GM12801 (cell line): ENCODE measurements around the gene AK5.

ENCODE experiments used
- CTCF ChIP-seq: IDR thresholded peaks from one replicate; pipeline ENCODE4 v1.5.1; 2011; ENCODE audit warnings: control low read depth; ENCODE audit not compliant: insufficient read length; ENCODE audit errors: extremely low read depth

The AK5 gene

GRCh38 chr1:77552626-77553025, 270.8 kb downstream of the AK5 start:
- TF ChIP-seq CTCF, result no peak

GRCh38 chr1:77553568-77554291, 271.9 kb downstream of the AK5 start:
- no peak for TF ChIP-seq CTCF

- TF ChIP-seq CTCF, result no peak
Measured at GRCh38 chr1:77556045-77556444, 274.2 kb downstream of the AK5 start.

GRCh38 chr1:77557053-77557452, 275.2 kb downstream of the AK5 start:
- TF ChIP-seq CTCF, result no peak

DNA sequence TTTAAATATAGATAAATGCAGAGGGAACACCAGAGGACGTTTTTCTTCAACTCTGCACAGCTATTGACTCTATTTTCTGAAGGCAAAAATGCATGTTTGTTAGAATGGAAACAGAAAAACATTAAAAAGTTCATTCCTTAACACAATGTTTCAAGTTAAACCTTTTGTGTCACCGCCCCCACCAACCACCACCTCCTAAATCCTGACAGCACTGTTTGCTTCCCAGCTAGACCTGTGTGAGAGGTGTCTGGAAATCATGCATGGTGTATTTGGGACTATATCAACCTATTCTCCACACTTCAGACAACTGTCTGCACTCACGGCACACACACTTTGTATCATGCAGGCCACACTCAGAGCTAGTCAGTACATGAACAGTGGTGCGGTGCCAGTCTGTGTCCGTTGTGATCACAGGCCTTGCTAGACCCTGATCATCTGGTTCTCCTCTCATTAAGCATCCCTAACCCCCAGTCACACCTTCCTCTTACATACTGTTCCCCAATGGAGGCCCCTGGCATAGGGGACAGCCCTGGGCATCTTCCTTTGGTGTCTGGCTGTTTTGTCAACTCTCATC, 276.9 kb downstream of the AK5 start:
- no peak for TF ChIP-seq CTCF

GRCh38 chr1:77560741-77561140, 278.9 kb downstream of the AK5 start:
- TF ChIP-seq CTCF, result no peak

DNA sequence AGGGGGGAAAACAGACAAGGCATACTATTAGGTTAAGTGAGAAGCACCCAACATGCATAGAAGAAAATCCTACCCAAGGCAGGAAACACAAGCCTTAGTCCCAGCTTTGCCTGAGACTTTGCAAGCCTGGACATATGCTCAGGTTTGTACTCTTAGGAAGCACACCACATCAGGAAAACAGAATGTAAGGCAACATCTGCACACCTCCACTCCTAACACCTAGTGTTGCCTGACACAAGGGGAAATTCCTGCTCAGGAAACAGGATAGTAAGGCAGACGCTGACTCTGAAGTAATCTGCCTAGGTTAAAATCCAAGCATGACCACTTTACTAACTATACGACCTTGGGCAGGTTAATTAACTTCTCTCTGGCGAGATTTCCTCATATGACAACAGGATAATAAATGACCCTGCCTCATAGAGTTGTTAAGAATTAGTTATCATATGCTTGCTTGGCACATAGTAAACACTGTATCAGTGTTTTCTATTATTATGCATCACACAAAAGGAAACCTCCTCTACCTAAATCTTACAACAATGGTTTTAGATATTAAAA, 280.9 kb downstream of the AK5 start:
- no peak for TF ChIP-seq CTCF
